ENCODE data around the gene FREM2.

Gene FREM2

GRCh38 chr13:38880397-38880796 is 193.5 kb downstream of the FREM2 start:
- no peak for TF ChIP-seq CTCF (IDR thresholded peaks at IDR 0.05; ENCODE audit: insufficient read depth, low read length, poor library complexity, severe bottlenecking)
- Histone ChIP-seq H3K4me3 (replicated peaks; ENCODE audit: low read depth, low read length) (no peak overlapping the region), H3K36me3 (ENCODE audit: control insufficient read depth, insufficient read depth, low read length) (no peaks in the 10 kb centered on the region), H3K27me3 (replicated peaks; ENCODE audit: control insufficient read depth, insufficient read depth, low read length) (no peaks in the 10 kb centered on the region)
- no peak for DNase-seq (ENCODE audit: extremely low read depth, insufficient read length)

- Histone ChIP-seq H3K36me3 (ENCODE audit: control insufficient read depth, insufficient read depth, low read length) (no peaks in the 10 kb centered on the region), H3K27me3 (replicated peaks; ENCODE audit: control insufficient read depth, insufficient read depth, low read length) (no peaks in the 10 kb centered on the region), H3K4me3 (replicated peaks; ENCODE audit: low read depth, low read length) (no peak overlapping the region)
- no peak for TF ChIP-seq CTCF (IDR thresholded peaks at IDR 0.05; ENCODE audit: insufficient read depth, low read length, poor library complexity, severe bottlenecking)
- no peak for DNase-seq (ENCODE audit: extremely low read depth, insufficient read length)
Observed at GRCh38 chr13:38883783-38884182, 196.9 kb downstream of the FREM2 start.

- H3K36me3 ChIP-seq (ENCODE audit: control insufficient read depth, insufficient read depth, low read length) = no peaks in the 10 kb centered on the region
- TF ChIP-seq CTCF (IDR thresholded peaks at IDR 0.05; ENCODE audit: insufficient read depth, low read length, poor library complexity, severe bottlenecking) = no peak
- no peak for DNase-seq (ENCODE audit: extremely low read depth, insufficient read length)
- 0 out of 2 replicates have a peak, but pooled peaks cover 1% of the 10 kb centered on the region for H3K27me3 ChIP-seq (replicated peaks; ENCODE audit: control insufficient read depth, insufficient read depth, low read length)
- H3K4me3 ChIP-seq (replicated peaks; ENCODE audit: low read depth, low read length) = no peak overlapping the region
Observed at GRCh38 chr13:38888309-38888708, 201.4 kb downstream of the FREM2 start.

- Histone ChIP-seq H3K27me3 (replicated peaks; ENCODE audit: control insufficient read depth, insufficient read depth, low read length) (0 out of 2 replicates have a peak, but pooled peaks cover 1% of the 10 kb centered on the region), H3K4me3 (replicated peaks; ENCODE audit: low read depth, low read length) (no peak overlapping the region), H3K36me3 (ENCODE audit: control insufficient read depth, insufficient read depth, low read length) (no peaks in the 10 kb centered on the region)
- no peak for TF ChIP-seq CTCF (IDR thresholded peaks at IDR 0.05; ENCODE audit: insufficient read depth, low read length, poor library complexity, severe bottlenecking)
- DNase-seq (ENCODE audit: extremely low read depth, insufficient read length) = no peak
Observed at GRCh38 chr13:38895075-38895474, 208.2 kb downstream of the FREM2 start.

GRCh38 chr13:38897521-38897920 is 210.6 kb downstream of the FREM2 start:
- TF ChIP-seq CTCF (IDR thresholded peaks at IDR 0.05; ENCODE audit: insufficient read depth, low read length, poor library complexity, severe bottlenecking) = no peak
- Histone ChIP-seq H3K4me3 (replicated peaks; ENCODE audit: low read depth, low read length) (no peak overlapping the region), H3K27me3 (replicated peaks; ENCODE audit: control insufficient read depth, insufficient read depth, low read length) (no peaks in the 10 kb centered on the region), H3K36me3 (ENCODE audit: control insufficient read depth, insufficient read depth, low read length) (no peaks in the 10 kb centered on the region)
- no peak for DNase-seq (ENCODE audit: extremely low read depth, insufficient read length)

GRCh38 chr13:38898481-38898880 is 211.6 kb downstream of the FREM2 start:
- H3K27me3 ChIP-seq (replicated peaks; ENCODE audit: control insufficient read depth, insufficient read depth, low read length) = no peaks in the 10 kb centered on the region
- no peak for DNase-seq (ENCODE audit: extremely low read depth, insufficient read length)
- no peak overlapping the region for H3K4me3 ChIP-seq (replicated peaks; ENCODE audit: low read depth, low read length)
- no peaks in the 10 kb centered on the region for H3K36me3 ChIP-seq (ENCODE audit: control insufficient read depth, insufficient read depth, low read length)
- TF ChIP-seq CTCF (IDR thresholded peaks at IDR 0.05; ENCODE audit: insufficient read depth, low read length, poor library complexity, severe bottlenecking) = no peak

Data from GM06990 (cell line).